Neutrophil (primary cell): ENCODE results near the gene PLA1A.
"Not testable (repeated sequence)": the region's sequence is repeated elsewhere in the genome, so short reads cannot be mapped to it uniquely, and the experiment has no call there.

ENCODE experiments used
- H3K27ac ChIP-seq: fragments of 200-600 bp; sonication (generic); 2 replicates; pipeline ENCODE4 v1.5.1; 2016; ENCODE audit warnings: mild to moderate bottlenecking, moderate library complexity
- H3K27me3 ChIP-seq: fragments of 200-600 bp; sonication (generic); 2 replicates; pipeline ENCODE4 v1.6.0; 2016; ENCODE audit warnings: mild to moderate bottlenecking
- H3K36me3 ChIP-seq: fragments of 200-600 bp; sonication (generic); 2 replicates; pipeline ENCODE4 v1.5.1; 2017
- H3K4me1 ChIP-seq, 2 experiments: fragments of 200-600 bp in 1 of 2; sonication (generic) in 1 of 2; 1 replicate in 1 of 2; 2 replicates in 1 of 2; pipeline versions ENCODE4 v1.5.1 to v1.6.1; 2013 to 2016; ENCODE audit warnings: low read depth in 1 of 2, low read length in 1 of 2, mild to moderate bottlenecking in 1 of 2, moderate library complexity in 1 of 2; ENCODE audit not compliant: control insufficient read depth in 1 of 2, insufficient read depth in 1 of 2
- H3K4me3 ChIP-seq, 2 experiments: fragments of 200-600 bp in 1 of 2; sonication (generic) in 1 of 2; 1 replicate in 1 of 2; 2 replicates in 1 of 2; pipeline ENCODE4 v1.5.1; 2013 to 2016; ENCODE audit warnings: low read depth in 1 of 2, low read length in 1 of 2, mild to moderate bottlenecking in 1 of 2, moderate library complexity in 1 of 2
- H3K9me3 ChIP-seq: fragments of 200-600 bp; sonication (generic); 2 replicates; pipeline ENCODE4 v1.5.1; 2016
- TF ChIP-seq, protein P1 (sequence below): fragments of 200-600 bp; sonication (generic); IDR thresholded peaks from 2 replicates; pipeline ENCODE4 v1.5.1; 2016; ENCODE audit warnings: antibody characterized with exemption

Gene PLA1A

DNA sequence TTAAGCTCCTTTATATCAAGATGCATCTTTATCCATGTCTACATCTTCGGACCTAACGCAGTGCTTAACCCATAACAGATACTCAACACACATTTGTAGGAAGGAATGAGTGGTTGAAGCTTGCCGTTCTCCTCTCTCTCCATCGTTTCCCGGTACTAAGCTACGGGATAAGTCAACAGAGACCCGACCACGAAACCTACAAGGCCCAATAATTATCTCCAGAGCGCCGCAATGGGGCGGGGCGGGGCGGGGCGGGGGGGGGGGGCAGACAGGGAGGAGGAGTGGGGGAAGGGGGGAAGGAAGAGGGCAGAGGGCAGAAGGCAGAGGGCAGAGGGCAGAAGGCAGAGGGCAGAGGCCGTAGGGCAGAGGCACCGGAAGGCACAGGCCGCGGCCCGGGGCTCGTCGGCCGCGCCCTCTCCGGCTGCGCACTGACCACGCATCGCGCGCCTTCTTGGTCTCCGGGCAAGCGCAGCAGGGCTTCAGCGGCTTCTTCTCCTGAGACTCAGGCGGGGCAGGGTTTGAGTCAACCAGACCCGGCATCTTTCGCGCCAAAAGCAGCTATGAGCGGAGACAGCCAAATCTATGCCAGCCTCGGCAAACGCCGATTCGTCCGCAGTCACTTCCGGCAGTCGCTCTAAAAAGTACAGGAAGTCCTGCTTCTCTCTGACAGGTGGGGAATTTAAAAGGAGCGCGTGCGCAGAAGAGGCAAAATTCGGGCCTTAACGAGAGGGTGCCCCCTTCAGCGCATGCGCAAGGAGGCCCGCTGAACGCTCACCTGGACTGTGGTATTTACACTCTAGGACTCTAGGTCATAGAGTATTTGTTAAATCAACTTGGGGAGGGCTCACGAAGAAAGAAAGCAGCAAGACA lies 79.3 kb downstream of the PLA1A start, which contains the start of gene COX17:
COX17 (minus strand) TSS at position 636 of the 870 bp plus-strand sequence; CDS start at position 540, 96 bp downstream.
- H3K36me3 ChIP-seq: peaks cover 35% of the 10 kb centered on the region
- no peaks in the 10 kb centered on the region for H3K27me3 ChIP-seq
- peak within 1 kb of the TSS; percentile 83 to 92 for H3K4me3 ChIP-seq
- H3K27ac ChIP-seq: peak within 1 kb of the TSS; percentile 97
- H3K4me1 ChIP-seq: peaks cover 16% of the 10 kb centered on the region in 2 experiments
- TF ChIP-seq, protein P1, sequence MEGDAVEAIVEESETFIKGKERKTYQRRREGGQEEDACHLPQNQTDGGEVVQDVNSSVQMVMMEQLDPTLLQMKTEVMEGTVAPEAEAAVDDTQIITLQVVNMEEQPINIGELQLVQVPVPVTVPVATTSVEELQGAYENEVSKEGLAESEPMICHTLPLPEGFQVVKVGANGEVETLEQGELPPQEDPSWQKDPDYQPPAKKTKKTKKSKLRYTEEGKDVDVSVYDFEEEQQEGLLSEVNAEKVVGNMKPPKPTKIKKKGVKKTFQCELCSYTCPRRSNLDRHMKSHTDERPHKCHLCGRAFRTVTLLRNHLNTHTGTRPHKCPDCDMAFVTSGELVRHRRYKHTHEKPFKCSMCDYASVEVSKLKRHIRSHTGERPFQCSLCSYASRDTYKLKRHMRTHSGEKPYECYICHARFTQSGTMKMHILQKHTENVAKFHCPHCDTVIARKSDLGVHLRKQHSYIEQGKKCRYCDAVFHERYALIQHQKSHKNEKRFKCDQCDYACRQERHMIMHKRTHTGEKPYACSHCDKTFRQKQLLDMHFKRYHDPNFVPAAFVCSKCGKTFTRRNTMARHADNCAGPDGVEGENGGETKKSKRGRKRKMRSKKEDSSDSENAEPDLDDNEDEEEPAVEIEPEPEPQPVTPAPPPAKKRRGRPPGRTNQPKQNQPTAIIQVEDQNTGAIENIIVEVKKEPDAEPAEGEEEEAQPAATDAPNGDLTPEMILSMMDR: peak; percentile 24
- no peaks in the 10 kb centered on the region for H3K9me3 ChIP-seq

DNA sequence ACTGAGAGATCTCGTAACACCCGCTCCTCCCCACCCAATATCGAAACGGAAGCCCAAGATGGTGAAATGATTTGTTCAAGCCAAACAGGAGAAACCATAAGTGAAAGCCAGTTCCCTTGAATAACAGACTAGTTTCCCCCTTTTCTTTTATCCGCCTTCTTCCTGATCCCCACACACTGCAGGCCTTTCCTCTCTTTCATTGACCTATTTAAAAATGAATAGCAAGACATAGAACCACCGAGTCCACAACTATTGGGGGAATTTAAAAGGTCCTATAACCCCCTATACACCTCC lies 79.9 kb downstream of the PLA1A start:
- Histone ChIP-seq H3K36me3 (peaks cover 30% of the 10 kb centered on the region), H3K9me3 (no peaks in the 10 kb centered on the region), H3K27me3 (no peaks in the 10 kb centered on the region), H3K27ac (peak overlapping the region; percentile 97), H3K4me3 (peak overlapping the region; percentile 83 to 92), H3K4me1 (peaks cover 16% of the 10 kb centered on the region in 2 experiments)
- TF ChIP-seq, protein P1: no peak

GRCh38 chr3:119678209-119678608 lies 80.5 kb downstream of the PLA1A start:
- H3K27ac ChIP-seq: peak overlapping the region; percentile 97
- not testable (repeated sequence) for H3K9me3 ChIP-seq, H3K4me3 ChIP-seq, H3K27me3 ChIP-seq
- peaks cover 23% of the 10 kb centered on the region for H3K36me3 ChIP-seq
- peaks cover 16% of the 10 kb centered on the region in 2 experiments for H3K4me1 ChIP-seq
